RWPE2 (cell line): Measurements from ENCODE around the gene DAZAP1.

Source experiments
- ATAC-seq: fragments of 200-7000 bp; cut with Tn5 transposase; 3 replicates; pipeline ENCODE4 v1.9.1; 2021; ENCODE audit warnings: low read depth
- DNase-seq: peaks from one replicate; pipeline ENCODE4 v3.0.0-alpha.2; 2020; ENCODE audit warnings: low spot score
- H3K27ac ChIP-seq: fragments of 450-650 bp; 2 replicates; pipeline ENCODE4 v1.5.1; 2017; ENCODE audit warnings: mild to moderate bottlenecking; ENCODE audit not compliant: poor library complexity, severe bottlenecking
- H3K27me3 ChIP-seq: fragments of 250-450 bp; sonication (Bioruptor Pico); 2 replicates; pipeline ENCODE4 v1.5.1; 2021; ENCODE audit warnings: mild to moderate bottlenecking, moderate library complexity; ENCODE audit not compliant: insufficient read depth, poor library complexity, severe bottlenecking
- H3K36me3 ChIP-seq: fragments of 250-450 bp; sonication (Bioruptor Pico); 2 replicates; pipeline ENCODE4 v1.5.1; 2020; ENCODE audit warnings: low read depth, mild to moderate bottlenecking, moderate library complexity
- H3K4me1 ChIP-seq: fragments of 250-450 bp; sonication (Bioruptor Pico); 2 replicates; pipeline ENCODE4 v1.5.1; 2021; ENCODE audit warnings: mild to moderate bottlenecking, moderate library complexity; ENCODE audit not compliant: insufficient read depth, poor library complexity, severe bottlenecking
- H3K4me3 ChIP-seq: fragments of 250-450 bp; sonication (Bioruptor Pico); 2 replicates; pipeline ENCODE4 v1.5.1; 2021; ENCODE audit warnings: mild to moderate bottlenecking, moderate library complexity; ENCODE audit not compliant: severe bottlenecking
- H3K9me3 ChIP-seq: fragments of 250-450 bp; sonication (Bioruptor Pico); 2 replicates; pipeline ENCODE4 v1.5.1; 2021; ENCODE audit warnings: mild to moderate bottlenecking, moderate library complexity; ENCODE audit not compliant: severe bottlenecking
- TF ChIP-seq, protein P1 (sequence below): fragments of 450-650 bp; IDR thresholded peaks from one replicate; pipeline ENCODE4 v1.5.1; 2017; ENCODE audit warnings: mild to moderate bottlenecking, moderate library complexity; ENCODE audit not compliant: poor library complexity, severe bottlenecking

The DAZAP1 gene

DNA sequence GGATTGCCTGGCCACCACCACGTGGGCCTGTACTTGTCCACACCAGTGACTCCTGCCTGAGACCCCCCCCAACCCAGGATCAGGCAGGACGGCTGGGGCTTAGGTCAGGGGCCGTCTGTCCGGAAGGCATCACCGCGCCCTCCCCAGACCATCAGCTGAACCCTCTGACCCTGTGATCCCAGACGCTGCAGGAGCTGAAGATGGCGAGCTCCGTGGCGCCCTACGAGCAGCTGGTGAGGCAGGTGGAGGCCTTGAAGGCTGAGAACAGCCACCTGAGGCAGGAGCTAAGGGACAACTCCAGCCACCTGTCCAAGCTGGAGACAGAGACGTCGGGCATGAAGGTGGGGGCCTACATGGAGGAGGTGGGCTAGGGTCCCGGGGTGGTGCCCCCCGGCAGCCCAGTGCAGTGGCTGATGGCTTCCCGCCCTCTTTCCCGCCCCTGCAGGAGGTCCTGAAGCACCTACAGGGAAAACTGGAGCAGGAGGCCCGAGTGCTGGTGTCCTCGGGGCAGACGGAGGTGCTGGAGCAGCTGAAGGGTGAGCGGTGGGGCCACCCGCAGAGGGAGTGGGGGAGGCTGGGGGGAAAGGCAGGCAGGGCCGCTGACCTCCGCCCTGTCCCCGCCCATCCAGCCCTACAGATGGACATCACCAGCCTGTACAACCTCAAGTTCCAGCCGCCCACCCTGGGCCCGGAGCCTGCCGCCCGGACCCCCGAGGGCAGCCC lies 45.6 kb downstream of the DAZAP1 start:
- TF ChIP-seq, protein P1, sequence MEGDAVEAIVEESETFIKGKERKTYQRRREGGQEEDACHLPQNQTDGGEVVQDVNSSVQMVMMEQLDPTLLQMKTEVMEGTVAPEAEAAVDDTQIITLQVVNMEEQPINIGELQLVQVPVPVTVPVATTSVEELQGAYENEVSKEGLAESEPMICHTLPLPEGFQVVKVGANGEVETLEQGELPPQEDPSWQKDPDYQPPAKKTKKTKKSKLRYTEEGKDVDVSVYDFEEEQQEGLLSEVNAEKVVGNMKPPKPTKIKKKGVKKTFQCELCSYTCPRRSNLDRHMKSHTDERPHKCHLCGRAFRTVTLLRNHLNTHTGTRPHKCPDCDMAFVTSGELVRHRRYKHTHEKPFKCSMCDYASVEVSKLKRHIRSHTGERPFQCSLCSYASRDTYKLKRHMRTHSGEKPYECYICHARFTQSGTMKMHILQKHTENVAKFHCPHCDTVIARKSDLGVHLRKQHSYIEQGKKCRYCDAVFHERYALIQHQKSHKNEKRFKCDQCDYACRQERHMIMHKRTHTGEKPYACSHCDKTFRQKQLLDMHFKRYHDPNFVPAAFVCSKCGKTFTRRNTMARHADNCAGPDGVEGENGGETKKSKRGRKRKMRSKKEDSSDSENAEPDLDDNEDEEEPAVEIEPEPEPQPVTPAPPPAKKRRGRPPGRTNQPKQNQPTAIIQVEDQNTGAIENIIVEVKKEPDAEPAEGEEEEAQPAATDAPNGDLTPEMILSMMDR = no peak
- Histone ChIP-seq H3K27me3 (peaks cover 73% of the 10 kb centered on the region), H3K4me3 (no peak overlapping the region), H3K4me1 (no peaks in the 10 kb centered on the region), H3K9me3 (no peaks in the 10 kb centered on the region), H3K27ac (no peak overlapping the region), H3K36me3 (no peaks in the 10 kb centered on the region)
- ATAC-seq (no peak), DNase-seq (no peak)

DNA sequence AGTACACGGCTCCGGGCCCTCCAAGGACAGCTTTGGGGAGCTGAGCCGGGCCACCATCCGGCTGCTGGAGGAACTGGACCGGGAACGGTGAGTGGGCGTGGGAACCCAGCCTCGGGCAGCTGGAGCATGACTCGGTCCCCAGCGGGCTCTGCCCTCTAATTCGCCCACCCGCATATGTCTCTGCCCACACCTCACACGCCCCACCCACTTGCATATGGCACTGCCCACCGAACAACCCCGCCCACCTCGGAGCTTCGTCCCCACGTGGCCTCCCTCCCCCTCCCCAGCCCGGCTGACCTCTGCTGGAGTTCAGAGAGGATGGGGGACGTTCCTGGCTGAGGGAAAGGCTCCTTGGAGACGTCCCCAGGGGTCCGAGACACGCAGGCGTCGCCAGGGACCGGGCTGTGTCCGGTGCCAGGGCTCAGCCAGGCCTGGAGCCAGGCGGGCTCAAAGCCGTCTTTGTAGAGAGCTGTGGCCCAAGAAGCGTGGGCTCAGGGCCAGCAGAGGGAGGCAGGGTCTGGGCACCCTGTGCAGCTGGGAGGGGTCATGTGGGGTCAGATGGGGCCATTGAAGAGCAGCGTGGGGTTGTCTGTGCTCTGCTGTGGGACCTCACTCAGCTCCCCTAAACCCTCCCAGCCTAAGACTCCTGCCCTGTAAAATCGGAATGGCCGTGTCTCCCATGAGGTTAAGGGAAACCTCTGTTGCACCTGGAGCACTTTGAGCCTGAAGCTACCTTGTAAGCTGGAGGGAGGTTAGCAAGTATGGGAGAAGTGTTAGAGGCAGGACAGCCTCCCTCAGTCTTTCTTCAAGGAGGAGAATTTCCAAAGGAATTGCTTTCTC lies 46.4 kb downstream of the DAZAP1 start:
- TF ChIP-seq, protein P1 = no peak
- no peaks in the 10 kb centered on the region for H3K36me3 ChIP-seq
- ATAC-seq (no peak), DNase-seq (no peak)
- H3K9me3 ChIP-seq = no peaks in the 10 kb centered on the region
- H3K4me1 ChIP-seq = no peaks in the 10 kb centered on the region
- peaks cover 71% of the 10 kb centered on the region for H3K27me3 ChIP-seq
- no peak overlapping the region for H3K27ac ChIP-seq
- no peak overlapping the region for H3K4me3 ChIP-seq

DNA sequence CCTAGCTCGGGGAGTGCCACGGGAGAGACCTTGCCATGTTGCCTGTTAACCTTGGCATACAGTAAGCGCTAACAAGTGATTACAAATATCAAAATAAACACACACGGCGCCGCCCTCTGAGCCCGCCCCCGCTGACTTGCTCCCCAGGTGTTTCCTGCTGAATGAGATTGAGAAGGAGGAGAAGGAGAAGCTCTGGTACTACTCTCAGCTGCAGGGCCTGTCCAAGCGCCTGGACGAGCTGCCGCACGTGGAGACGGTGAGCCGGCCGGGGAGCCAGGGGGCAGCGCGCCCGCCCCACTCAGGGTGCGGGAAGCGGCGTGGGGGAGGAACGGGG lies 47.6 kb downstream of the DAZAP1 start:
- H3K27me3 ChIP-seq = peaks cover 58% of the 10 kb centered on the region
- no peaks in the 10 kb centered on the region for H3K4me1 ChIP-seq
- peak; percentile 27 for ATAC-seq
- DNase-seq = no peak
- no peaks in the 10 kb centered on the region for H3K9me3 ChIP-seq
- no peaks in the 10 kb centered on the region for H3K36me3 ChIP-seq
- TF ChIP-seq, protein P1 = no peak
- H3K4me3 ChIP-seq = no peak overlapping the region
- no peak overlapping the region for H3K27ac ChIP-seq

DNA sequence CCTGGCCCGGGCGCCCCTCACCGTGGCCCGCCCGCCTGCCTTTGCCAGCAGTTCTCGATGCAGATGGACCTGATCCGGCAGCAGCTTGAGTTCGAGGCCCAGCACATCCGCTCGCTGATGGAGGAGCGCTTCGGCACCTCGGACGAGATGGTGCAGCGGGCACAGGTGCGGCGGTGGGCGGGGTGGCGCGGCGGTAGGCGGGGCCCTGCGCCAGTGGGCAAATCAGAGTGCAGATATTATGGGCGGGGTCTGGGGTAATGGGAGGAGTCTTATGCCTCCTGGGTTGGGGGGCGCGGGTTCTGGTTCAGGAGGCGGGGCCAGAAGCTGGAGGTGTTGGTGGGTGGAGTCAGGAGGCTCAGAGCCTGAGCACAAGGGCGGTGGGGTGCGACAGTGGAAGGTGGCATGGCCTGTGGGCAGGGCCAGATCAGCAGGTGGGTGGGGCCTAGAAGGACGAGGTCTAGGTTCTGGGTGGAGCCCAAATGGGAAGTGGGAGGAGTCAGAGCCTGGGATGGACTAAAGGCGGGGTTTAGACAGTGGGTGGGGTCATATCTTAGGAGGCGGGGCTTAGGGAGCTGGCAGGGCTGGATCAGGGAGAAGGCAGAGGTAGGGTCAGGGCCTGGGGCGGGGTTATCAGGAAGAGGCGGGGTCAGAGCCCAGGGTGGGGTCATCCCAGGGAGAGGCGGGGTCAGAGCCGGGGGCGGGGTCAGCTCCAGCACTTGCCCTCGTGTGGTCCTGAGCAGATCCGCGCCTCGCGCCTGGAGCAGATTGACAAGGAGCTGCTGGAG lies 48.1 kb downstream of the DAZAP1 start:
- ATAC-seq (peak; percentile 66), DNase-seq (no peak)
- no peak overlapping the region for H3K4me3 ChIP-seq
- no peak overlapping the region for H3K27ac ChIP-seq
- H3K36me3 ChIP-seq = no peaks in the 10 kb centered on the region
- peaks cover 53% of the 10 kb centered on the region for H3K27me3 ChIP-seq
- TF ChIP-seq, protein P1 = no peak
- H3K4me1 ChIP-seq = no peaks in the 10 kb centered on the region
- no peaks in the 10 kb centered on the region for H3K9me3 ChIP-seq
